GM19351 (cell line): Measurements from ENCODE around the gene FRMD4A.

Experiments used
- ATAC-seq: cut with Tn5 transposase; IDR thresholded peaks from one replicate; pipeline ENCODE4 v1.9.1; 2021; ENCODE audit warnings: mild to moderate bottlenecking, moderate library complexity; ENCODE audit not compliant: unreplicated experiment

The FRMD4A gene

DNA sequence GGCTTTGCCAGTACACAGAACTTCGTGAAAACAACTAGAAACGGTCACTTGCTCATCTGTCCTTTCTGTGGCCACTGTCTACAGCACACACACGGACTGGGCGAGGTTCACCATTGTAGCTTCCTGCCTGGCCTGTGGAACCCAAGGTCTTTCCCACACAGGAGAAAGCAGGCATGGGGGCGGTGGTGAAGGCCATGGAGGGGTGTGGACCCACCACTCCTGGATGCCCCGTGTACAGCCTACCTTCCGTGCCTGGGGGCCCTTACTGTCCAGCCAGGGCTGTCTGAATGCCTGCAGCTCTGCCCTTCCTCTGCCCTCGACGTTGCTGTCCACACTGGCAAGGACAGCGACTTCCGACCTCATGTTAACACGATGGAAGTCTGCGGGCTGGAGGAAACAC, 635.1 kb downstream of the FRMD4A start:
- no peak for ATAC-seq

DNA sequence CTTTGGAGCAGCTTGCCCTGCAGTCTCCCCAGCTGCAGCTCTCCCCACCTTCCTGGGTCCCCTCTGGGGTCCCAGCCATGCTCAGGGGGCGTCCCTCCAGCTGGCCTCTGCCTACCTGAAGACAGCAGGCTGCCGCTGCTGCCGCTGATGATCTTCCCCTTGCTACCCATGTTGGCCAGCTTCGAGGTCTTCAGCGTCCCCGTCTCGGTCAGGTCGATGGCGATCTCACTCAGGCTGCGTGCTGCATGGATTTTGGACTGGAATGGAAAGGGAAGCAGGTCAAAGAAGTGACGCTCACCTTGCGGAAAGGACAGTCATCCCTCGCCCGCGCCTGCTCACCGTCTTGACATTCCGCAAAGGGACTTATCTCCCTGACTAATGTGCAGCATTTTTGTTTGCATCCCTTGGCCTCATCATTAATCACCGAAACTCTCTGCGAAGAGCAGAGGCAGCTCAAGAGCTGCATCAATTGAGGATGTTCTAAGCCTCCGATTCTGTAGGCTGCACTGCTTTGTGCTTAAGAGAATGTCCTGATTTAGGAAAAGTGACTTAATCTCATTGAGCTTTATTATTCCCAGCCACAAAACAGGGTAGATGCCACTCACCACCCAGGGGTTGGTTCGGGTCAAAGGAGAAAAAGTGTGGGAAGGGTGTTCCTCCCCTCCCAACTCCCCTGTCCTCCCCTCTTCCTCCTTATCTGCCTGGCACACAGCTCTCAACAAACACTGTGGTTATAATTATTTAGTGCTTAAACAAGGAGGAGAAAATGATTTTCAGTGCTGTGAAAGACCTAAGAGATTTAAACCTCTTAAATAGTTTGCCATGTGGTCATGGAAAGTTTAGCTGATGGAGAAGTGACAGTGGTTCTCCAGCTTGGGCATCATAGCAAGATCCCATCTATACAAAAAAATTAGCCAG, 636.7 kb downstream of the FRMD4A start:
- ATAC-seq: no peak

DNA sequence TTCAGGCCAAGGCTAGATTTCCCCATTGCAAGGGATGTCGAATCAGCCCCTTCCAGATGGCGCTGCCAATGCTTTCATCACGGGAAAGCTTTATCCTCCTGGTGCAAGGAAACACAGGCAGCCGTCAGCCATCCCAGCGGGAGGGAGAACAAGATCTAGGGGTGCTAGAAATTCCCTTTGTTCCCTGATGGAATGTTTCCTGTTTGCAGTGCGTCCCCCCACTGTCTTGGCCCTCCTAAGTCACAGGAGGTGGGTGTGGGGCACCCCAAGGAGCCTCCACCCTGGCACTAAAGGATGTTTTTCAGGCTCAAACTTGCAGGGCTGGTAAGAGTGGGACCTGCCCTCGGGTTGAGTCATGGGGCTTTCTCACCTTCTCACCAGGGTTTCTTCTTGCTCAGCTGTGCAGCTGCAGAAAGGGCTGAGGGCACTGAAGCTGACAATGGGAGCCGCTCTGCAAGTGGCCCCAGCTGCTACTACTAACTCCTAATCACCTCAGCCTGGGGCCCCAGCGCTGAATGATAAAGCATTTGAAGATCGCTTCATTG, 640.4 kb downstream of the FRMD4A start:
- peak; percentile 90 for ATAC-seq

DNA sequence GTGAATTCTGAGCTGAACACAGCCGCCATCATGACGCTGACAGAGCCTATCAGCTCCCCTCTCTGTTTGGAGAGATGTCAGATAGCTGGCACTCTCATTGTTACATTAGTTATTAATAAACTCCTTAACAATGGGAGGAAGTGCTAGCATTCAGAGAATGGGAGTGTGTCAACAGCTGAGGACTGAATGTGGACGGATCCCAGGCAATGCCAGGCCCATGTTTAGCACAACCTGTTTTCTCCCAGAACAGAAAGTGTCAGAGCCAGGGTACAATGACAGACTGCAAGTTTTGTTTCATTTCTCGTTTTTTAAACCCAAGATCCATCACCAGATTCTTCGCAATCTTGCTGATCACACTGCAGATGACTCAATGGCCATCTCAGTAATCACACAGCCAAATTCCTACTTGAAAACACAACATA, 644.4 kb downstream of the FRMD4A start:
- ATAC-seq: no peak

DNA sequence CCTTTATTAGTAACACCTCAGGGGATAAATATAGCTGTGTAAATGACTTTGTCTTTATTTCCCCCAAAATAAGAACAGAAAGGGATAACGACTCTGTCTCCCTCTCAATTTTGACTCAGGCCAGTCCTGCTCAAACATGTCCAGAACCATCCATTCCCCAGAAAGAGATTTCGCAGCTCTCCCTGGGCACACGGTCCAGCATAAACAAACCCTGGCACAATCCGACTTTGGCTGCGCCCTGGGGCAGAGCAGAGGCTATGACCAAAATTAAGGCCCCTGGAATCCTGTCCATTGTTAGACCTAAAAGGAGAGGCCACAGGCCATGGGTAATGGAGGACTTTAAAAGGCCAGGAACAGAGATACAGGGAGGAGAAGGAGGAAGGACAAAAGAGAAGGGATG, 644.8 kb downstream of the FRMD4A start:
- ATAC-seq: no peak

DNA sequence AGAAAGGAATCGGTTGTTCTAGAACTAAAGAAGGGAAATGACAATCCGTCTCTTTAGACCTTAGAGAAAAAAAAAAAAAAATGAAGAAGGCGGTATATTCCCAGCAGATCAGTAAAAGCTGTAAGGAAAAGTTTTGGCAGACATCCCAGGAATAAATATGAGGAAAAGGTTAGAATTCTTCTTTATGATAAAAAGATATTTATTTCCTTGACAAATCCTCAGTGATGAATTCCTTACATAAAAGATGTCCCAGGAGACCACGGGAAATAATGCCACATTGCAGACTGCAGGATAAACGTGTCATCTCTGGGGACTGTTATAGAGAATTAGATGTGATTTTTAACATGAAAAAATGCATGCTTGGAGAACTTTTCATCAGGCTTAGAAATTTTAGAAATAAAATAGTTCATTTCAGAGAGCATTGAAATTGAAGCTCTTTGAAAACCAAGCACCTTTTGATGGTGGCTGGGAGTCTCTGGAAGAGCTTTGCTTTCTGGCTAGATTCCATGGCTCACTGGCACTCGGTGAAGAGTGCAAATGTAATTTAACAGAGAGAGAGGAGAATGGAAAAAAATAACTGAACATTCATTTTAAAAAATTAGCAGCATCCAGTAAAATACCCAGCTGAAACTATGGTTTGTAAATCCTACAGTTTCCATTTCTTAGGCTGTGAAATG, 645.8 kb downstream of the FRMD4A start:
- no peak for ATAC-seq

DNA sequence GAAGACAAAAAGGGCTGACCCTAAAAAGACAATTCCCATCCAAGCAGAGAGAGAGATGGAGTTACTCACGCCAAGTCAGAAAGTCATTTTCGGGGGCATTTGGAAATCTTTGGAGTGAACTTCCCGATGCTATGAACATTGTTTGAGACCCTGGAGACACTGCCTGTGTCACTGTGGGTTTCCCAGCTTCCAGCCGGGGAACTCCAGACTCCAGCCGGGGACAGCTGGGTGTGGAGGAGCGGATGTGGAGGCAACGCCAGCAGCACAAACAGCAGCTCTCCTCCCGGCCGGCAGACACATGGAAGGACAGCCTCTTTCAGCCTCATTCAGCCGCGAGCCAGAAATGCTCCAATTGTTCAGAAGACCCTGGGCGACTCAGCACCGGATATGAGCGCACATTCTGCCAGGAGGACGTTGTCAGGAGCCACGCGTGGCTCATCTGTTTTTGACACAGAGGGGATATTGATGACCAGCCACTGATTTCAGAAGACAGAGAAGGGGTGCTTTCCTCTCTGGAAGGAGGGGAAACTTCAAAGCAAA, 646.4 kb downstream of the FRMD4A start:
- ATAC-seq: no peak

DNA sequence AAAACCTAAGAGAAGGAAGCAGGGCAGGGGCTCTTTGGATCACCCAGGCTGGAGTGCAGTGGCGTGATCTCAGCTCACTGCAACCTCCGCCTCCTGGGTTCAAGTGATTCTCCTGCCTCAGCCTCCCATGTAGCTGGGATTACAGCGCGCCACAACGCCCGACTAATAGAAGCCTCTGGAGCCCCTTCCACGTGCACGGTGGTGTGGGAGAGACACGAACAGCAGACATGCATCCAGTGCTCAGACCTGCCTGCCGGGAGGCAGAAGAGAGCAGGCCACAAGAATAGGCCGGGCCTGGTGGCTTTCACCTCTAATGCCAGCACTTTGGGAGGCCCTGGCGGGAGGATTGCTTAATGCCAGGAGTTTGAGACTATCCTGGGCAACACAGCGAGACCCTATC, 647.7 kb downstream of the FRMD4A start:
- ATAC-seq: no peak

DNA sequence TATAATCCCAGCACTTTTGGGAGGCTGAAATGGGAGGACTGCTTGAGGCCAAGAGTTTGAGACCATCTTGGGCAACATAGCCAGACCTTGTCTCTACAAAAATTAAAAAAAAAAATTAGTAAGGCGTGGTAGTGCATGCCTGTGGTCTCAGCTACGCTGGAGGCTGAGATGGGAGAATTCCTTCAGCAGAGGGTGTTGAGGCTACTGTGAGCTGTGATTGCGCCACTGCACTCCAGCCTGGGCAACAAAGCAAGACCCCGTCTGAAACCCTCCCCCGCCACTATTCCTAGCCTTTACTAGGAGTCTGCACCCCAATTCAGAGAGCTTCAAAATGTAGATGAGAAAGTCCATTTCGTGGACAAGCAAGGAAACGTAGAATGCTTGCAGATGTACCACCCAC, 648.8 kb downstream of the FRMD4A start:
- no peak for ATAC-seq

DNA sequence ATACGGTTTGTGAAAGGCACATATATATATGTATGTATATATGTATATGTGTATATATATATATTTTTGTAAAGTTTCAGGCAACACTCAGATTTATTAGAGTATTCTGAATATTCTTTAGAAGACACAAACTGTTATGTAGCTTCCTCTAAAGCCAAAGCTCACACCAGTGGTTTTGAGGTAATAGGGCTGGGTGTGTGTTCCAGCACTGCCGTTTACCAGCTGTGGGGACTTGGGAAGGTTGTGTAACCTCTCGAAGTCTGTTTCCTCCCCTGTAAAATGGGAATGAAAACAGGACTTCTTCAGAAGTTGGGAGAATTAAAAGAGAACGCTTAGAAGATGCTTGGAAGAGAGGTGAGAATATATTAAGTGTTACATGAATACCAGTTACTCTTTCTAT, 649.2 kb downstream of the FRMD4A start:
- ATAC-seq: no peak

DNA sequence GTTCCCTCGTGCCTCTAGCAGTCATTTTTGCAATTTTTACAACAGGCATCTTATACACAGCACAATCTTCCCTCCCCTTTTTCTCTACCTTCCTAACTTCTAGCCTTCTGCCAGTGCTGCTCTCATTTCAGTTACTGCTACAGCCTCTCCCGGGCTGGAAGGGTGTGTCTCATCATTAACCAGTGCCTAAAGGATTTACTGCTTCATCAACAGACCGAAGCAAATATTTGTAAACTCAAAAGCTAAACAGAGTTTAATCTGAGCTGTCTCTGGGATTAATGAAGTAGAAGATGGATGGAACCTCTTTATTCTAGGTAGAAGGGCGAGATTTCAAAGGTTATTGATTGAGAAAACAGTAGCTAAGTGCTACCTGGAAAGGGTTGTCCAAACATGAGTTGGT, 649.6 kb downstream of the FRMD4A start:
- ATAC-seq: no peak

DNA sequence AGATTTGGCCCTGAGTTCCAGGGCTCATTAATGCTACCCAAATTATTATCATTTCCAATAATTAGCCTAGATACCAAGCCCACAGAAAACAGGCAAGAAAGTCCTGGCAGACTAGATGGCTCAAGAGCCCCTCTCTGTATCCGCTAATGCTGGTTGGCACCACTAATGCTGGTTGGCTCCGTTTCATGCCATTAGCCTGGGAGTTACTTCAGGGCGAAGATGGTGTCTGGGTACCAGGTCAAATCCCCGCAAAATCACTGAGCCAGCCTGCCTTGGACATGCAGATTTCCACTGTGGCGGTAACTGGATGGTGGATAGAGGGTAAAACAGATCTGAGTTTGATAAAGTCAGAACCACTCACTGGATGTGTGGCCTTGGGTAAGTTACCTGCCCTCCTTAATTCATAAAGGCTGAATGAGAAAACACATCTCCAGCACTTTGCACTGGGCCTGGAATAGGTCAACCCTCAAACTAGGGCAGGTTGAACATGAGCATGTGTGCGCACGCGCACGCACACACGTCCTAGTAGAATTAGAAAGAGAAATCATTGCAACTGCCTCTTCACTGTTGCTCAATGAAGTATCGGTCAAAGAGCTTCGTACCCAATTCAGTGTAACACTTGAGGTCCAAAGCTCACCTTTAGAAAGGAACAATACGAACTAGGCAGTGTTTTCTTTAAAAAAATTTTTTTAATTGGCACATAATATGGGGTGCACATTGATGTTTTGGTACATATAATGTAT, 652.5 kb downstream of the FRMD4A start:
- ATAC-seq: no peak

DNA sequence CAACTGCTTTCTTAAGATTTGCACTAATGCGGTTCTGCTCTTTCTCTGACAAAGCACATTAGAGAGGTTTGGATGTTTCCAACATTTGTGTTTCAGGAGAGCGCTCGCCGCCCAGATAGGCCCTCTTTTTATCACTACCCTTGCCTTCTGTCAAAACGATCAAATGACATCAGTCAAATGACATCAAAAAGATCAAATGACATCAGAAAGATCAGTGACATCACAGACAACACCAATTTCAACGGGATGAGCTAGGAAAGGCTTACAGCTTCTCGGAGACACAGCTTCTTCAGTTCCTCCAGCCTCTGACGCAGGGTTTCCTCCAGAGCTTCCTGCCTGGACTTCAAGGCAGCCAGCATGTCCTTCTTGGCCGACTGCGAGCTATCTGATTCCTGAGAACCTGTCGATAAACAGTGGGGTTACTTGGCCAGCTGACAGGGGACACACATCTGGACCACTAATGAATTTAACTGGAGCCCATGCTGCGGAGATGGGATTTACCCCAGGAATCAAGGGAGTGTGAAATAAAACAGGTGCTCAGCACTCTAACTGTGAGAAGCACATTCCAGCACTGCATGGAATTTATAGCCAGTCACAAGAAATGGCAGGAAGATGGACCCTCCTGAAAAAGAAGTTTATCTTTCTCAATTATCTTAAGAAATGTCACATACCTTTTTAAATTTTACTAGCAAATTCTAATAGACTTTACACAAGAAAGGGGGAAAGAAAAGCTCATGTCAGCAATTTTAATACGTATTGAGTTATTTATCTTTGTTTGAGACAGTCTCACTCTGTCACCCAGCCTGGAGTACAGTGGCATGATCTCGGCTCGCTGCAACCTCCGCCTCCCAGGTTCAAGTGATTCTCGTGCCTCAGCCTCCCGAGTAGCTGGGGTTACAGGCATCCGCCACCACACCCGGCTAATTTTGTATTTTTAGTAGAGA, 655.8 kb downstream of the FRMD4A start:
- no peak for ATAC-seq

DNA sequence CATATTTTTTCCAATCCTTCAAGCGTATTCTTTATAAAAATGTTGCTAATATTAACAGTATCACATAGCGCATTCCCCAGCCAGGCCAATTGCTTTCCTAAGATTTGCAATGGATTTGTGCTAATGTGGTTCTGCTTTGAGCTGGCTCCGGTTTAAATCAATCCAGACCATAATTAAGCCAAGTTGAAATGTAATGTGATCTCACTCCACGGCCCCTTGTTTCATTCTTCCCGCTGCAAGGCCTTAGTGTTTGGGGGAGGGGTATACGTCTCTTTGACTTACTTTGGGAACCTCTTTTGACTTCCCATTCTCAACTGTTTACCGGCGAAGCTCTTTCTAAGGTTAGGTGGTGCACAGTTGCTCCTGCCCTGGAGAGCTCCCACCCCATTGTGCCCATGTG, 657.6 kb downstream of the FRMD4A start:
- no peak for ATAC-seq

DNA sequence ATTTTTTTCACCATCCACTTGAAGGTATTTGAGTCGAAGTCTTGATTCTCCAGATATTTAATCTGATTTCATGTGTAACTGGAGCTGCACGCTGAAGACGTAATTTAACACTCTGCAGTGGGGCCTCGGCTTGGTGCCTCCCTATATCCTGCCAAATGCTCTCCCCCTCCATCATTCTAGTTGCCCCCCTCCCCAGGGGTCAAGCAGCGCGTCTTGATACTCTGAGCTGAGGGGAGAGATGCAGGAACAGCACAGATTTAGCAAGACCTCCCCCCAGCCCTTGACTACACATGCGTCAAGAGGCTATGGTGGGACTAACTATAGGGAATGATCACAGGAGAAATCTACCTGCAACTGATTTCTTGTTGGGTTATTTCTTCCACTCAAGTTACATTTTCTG, 658.2 kb downstream of the FRMD4A start:
- ATAC-seq: no peak

DNA sequence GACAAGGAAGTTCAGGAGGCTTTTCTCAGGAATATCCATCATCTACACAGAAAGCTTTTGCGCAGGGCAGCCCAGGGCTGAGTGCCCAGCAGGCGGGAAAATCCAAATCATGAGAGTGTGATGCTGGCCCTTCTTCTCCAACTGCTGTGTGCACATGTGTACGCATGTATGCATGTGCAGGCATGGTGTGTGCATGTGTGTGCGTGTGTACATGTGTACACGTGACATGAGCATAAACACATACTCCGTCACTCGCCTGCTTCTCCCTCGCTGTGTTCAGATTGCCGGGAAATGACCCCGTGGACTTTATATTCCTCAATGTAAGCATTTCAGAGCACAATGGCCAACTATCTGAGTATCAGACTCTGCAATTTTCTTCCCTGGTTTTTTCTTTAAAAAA, 658.8 kb downstream of the FRMD4A start:
- no peak for ATAC-seq

DNA sequence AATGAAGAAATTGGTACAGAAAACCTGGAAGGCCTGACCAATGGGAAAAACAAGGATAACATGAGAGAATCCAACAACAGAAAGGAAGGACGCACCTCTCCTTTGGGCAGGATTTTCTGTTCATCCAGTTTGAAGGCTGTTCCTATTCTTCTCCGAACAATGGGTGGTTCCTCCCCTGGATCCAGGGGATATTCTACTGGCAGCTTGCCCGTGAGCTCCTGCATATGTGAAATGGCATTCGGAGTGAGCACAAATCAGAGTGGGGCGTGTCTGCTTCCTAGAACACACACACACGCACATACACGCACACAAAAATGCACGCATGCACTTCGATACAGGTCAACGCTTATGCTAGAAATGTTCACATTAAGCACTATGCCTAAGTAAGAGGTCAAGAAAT, 660.4 kb downstream of the FRMD4A start:
- no peak for ATAC-seq

DNA sequence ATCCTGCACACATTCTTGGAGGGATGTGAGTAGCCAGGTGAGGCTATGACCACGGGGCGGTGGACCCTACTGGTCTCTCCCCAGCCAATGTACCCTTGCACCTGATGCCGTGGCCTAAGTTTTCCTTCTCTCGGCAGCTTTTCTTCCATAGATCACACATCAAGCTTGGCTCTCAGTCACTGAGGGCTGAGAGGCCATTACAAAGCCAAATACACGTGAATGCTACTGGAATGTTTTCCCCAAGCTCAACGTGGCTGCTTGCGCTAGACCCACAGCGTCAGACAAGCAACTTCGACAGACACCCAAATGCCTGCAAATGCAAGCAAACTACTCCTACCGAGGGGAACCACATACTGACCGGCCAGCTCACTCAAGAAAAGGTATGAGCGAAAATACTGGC, 660.8 kb downstream of the FRMD4A start:
- no peak for ATAC-seq

DNA sequence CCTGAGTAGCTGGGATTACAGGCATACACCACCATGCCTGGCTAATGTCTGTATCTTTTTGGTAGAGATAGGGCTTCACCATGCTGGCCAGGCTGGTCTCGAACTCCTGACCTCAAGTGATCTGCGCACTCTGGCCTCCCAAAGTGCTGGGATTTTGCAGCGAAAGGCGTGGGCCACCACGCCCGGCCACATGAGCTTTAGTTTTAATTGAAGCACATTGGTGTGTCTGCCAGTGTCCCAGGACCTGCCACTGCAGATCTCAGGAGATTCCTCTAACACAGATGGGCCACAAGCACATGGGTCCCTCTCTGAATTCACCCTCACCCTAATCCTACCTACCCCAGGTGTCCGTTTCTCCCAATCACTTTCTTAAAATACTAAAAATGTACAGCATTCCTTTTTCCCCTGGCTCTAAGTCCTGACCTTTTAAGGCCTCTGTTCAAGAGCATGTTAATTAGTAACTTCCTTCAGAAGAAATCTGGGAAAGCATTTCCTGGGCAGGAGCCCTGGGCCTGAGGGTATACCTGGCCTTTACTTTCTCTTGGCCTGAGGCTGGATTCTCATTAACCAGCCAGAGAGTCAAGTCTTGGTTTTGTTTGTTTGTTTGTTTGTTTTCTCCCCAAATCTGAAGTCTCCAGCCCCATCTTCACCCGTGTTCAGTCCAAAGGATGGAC, 661.4 kb downstream of the FRMD4A start:
- ATAC-seq: no peak
